Left lung (tissue), 10 donors: ENCODE data around the gene MTA2. TPM values are rescaled to one million over a fixed set of nuclear protein-coding genes. Genes with fewer than 3 reads are reported as not detected.

ENCODE experiments used
- ATAC-seq: fragments of 200-7000 bp; cut with Tn5 transposase; one replicate; pipeline ENCODE4 v1.9.1; 2020; ENCODE audit warnings: moderate library complexity
- DNase-seq, 4 donors: peaks; one replicate each; pipeline ENCODE4 v3.0.0-alpha.2; 2013 to 2020
- H3K27ac ChIP-seq, 2 donors: fragments of 200-600 bp; sonication (generic) in 1 of 2; one replicate each; pipeline versions ENCODE4 v1.5.0 to v1.8.0; 2020 to 2021
- H3K27me3 ChIP-seq, 2 donors: fragments of 200-600 bp; sonication (generic) in 1 of 2; one replicate each; pipeline versions ENCODE4 v1.5.0 to v1.8.0; 2020 to 2021
- H3K36me3 ChIP-seq, 2 donors: fragments of 200-600 bp; sonication (generic) in 1 of 2; one replicate each; pipeline versions ENCODE4 v1.5.0 to v1.8.0; 2020 to 2021
- H3K4me1 ChIP-seq, 2 donors: fragments of 200-600 bp; one replicate each; pipeline ENCODE4 v1.8.0; 2021
- H3K4me3 ChIP-seq, 2 donors: fragments of 200-600 bp; sonication (generic) in 1 of 2; one replicate each; pipeline versions ENCODE4 v1.5.0 to v1.8.0; 2020 to 2021; ENCODE audit warnings: mild to moderate bottlenecking in 1 of 2
- H3K9me3 ChIP-seq, 2 donors: fragments of 200-600 bp; sonication (generic) in 1 of 2; one replicate each; pipeline versions ENCODE4 v1.5.0 to v1.8.0; 2020 to 2021
- intact Hi-C, 2 donors: fragments of 100-400 bp; cut with DNase I; formaldehyde crosslinking; loops; one replicate each; pipeline versions ENCODE4 v1.11.2 to v1.14.2; 2022
- polyA plus RNA-seq, 6 donors: library from polyadenylated mRNA; unstranded; fragments of 120-200 nt; gene quantifications; one replicate each; pipeline ENCODE4 v1.2.1, GENCODE V29; 2013; ENCODE audit not compliant: insufficient read length in 6 of 6
- total RNA-seq, 2 donors: library from RNA; stranded (reverse); fragmentation: NEBNext Ultra II Directional; extraction: Animal tissue kit (Norgen Biotek cat#: 25700); gene quantifications; one replicate each; pipeline ENCODE4 v1.2.1, GENCODE V29; 2021
- TF ChIP-seq, protein P1 (sequence below), 2 donors: fragments of 200-600 bp; sonication (generic) in 1 of 2; IDR thresholded peaks; one replicate each; pipeline versions ENCODE4 v1.5.0 to v1.8.0; 2021; ENCODE audit warnings: antibody characterized with exemption in 2 of 2
- donor health status: DM: no; HTN: yes; CAD: no.
- donor health status: DM: no; HTN: no; CAD: no.

Gene MTA2
- total and polyA plus RNA-seq, 8 donors: 67.1 to 110 (median 94.4) TPM

DNA sequence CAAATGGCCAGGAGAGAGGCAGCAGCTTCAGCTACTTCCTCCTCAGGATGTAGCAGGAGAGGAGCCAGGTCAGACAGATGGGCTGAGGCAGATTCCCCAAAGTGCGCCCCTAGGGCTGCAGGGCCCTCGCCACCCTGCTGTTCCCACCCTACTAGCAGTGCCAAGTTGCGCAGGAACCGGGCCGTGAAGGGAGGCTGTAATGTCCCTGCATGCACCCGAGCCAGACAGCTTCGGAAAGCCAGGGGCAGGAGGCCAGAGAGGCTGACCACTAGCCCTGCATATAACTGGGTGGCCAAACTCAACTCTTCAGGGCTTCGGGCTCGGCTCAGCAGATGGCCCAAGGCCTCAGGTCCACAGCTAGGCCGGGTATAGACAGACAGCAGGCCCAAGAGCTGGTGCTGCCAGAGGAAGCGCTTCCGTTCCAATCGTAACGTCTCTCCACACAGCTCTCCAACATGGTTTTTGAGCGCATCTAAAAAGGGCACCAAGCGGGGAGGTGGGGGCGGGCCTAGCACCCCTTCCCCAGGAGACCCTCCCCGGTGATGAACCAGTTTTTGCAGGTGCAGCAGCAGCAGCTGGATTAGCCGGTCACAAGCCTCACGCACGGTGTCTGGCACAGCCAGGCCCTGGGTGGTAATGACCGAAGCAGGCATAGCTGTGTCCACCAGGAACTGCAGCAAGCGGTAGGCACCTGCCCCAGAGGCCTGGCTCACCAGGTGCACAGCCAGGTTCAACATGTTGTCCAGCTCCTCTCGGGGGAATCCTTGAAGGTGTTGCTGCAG, 46.7 kb upstream of the MTA2 start:
- ATAC-seq (no peak), DNase-seq (no peak)
- H3K36me3 ChIP-seq: peaks cover 0 to 35% of the 10 kb centered on the region in 2 donors
- H3K4me1 ChIP-seq: peaks cover 20 to 46% of the 10 kb centered on the region in 2 donors
- no peaks in the 10 kb centered on the region for H3K27me3 ChIP-seq
- TF ChIP-seq, protein P1, sequence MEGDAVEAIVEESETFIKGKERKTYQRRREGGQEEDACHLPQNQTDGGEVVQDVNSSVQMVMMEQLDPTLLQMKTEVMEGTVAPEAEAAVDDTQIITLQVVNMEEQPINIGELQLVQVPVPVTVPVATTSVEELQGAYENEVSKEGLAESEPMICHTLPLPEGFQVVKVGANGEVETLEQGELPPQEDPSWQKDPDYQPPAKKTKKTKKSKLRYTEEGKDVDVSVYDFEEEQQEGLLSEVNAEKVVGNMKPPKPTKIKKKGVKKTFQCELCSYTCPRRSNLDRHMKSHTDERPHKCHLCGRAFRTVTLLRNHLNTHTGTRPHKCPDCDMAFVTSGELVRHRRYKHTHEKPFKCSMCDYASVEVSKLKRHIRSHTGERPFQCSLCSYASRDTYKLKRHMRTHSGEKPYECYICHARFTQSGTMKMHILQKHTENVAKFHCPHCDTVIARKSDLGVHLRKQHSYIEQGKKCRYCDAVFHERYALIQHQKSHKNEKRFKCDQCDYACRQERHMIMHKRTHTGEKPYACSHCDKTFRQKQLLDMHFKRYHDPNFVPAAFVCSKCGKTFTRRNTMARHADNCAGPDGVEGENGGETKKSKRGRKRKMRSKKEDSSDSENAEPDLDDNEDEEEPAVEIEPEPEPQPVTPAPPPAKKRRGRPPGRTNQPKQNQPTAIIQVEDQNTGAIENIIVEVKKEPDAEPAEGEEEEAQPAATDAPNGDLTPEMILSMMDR (IDR thresholded peaks at IDR 0.05): no peak
- no peak overlapping the region for H3K4me3 ChIP-seq
- no peaks in the 10 kb centered on the region for H3K9me3 ChIP-seq
- H3K27ac ChIP-seq: no peak overlapping the region
- intact Hi-C loops: no loop called here

DNA sequence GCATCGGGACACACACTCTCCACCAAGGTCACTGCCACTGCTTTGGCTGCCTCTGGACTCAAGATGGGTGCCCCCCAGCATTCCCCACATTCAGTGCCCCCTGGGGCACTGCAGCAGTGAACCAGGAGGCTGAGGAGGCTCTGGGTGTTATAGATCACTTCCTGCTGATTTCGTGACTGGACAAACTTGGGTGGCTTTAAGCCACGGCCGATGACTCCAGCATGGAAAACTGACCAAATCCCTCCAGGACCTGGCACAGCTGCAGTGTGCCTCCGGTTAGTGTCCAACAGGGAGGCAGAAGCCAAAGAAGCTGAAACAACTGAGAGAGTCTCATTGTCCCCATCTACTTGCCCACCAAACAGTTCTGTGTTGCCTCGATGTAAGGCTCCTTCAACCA, 45.9 kb upstream of the MTA2 start:
- Histone ChIP-seq H3K27me3 (no peaks in the 10 kb centered on the region), H3K36me3 (peaks cover 0 to 43% of the 10 kb centered on the region in 2 donors), H3K4me1 (peaks cover 20 to 46% of the 10 kb centered on the region in 2 donors), H3K9me3 (no peaks in the 10 kb centered on the region), H3K4me3 (no peak overlapping the region), H3K27ac (no peak overlapping the region)
- no peak for DNase-seq
- ATAC-seq: no peak
- TF ChIP-seq, protein P1 (IDR thresholded peaks at IDR 0.05): no peak
- intact Hi-C loops: no loop called here

DNA sequence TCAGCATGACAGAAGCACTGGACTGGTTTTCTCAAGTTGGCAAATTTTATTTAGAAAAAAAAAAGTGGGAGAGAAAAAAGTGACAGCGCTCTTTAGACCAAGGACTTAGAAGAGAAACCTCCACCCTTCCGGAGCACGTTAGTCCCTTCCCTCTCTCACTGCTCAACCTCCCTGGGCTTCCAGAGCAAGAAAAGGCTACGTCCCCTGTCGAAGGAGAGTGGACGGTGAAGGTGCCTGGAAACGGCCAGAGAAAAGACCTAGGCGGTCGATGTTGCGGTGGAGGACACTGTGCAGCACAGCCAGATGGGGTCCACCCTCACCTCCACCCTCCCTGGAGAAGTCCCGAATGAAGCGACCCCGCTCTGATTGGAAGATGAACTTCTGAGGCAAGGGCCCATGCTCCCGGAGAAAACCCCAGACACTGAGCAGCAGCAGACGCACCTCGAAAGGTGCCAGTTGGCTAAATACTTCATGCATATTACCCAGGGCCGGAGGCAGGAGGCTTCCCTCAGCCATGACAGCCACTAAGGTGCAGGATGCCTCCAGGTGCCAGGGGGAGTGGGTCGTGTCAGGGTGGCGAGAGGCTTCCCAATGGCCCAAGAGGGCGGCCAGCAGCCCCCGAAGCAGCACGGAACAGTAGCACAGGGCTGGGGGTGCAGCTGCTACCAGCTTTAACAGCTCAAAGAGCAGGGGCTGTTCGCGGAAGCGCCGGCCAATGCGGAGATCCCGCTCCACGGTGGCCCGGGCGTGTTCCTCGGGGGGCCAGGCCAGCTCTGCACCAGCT, 45.4 kb upstream of the MTA2 start:
- Histone ChIP-seq H3K4me3 (peak overlapping the region in 1 of 2 donors; percentile 100), H3K9me3 (no peaks in the 10 kb centered on the region), H3K27me3 (no peaks in the 10 kb centered on the region), H3K36me3 (peaks cover 0 to 46% of the 10 kb centered on the region in 2 donors), H3K4me1 (peaks cover 19 to 40% of the 10 kb centered on the region in 2 donors), H3K27ac (peak overlapping the region in 1 of 2 donors; percentile 91)
- TF ChIP-seq, protein P1 (IDR thresholded peaks at IDR 0.05): no peak
- ATAC-seq (peak; percentile 1), DNase-seq (peak in 1 of 4 donors; percentile 78)
- intact Hi-C loops: no loop called here

DNA sequence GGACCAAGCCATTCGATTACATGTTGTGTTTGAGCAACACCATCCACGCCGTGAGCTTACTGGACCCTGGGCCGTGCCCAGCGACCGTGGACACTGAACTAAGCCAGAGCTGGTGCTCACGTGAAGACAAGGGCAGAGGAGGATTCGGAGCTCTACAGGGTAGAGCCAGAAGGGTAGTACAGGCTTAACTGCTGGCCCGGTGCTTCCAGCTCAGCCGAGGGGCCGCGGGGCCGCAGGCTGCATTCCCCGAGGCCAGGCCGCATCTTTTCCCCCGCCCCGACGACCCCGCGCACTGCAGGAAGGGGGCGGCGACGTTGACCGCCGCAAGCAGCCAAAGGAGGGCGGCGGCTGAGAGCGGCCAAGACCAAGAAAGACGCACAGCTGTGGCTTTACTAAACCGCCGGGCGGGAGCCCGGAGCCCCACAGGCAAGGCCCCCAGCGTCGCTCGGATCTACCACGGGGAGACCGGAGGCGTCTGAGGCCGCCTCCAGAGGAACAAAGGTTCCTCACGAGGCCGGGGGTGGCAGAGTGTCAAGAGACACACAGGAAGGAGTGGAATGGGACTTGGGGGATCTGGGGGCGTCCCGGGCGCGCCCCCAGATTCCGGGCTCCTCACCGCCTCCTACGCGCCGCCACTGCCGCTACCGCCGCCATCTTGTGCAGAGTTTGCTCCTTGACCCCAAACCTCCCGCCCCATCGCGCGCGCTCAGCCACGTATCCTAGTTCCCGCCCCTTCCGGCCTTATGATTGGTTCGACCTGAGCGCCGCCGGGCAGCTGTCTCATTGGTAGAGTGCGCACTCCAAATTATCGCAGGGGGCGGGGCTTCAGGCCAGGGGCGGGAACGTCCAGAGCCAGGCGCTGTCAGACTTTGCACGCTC, 44.5 kb upstream of the MTA2 start, which contains the start of gene GANAB:
GANAB (minus strand) TSS at position 668 of the 879 bp plus-strand sequence; CDS start at position 654, 14 bp downstream.
- ATAC-seq (peak; percentile 99), DNase-seq (peak; percentile 97 to 99 (median 98))
- H3K4me3 ChIP-seq: peak within 1 kb of the TSS; percentile 94 to 100
- peak within 1 kb of the TSS; percentile 83 to 91 for H3K27ac ChIP-seq
- no peaks in the 10 kb centered on the region for H3K27me3 ChIP-seq
- peaks cover 16 to 31% of the 10 kb centered on the region in 2 donors for H3K4me1 ChIP-seq
- H3K36me3 ChIP-seq: peaks cover 0 to 46% of the 10 kb centered on the region in 2 donors
- no peaks in the 10 kb centered on the region for H3K9me3 ChIP-seq
- TF ChIP-seq, protein P1 (IDR thresholded peaks at IDR 0.05): no peak
- intact Hi-C loops: no loop called here
